Measurements from ENCODE around the gene PPP1R3G.

Gene PPP1R3G

DNA sequence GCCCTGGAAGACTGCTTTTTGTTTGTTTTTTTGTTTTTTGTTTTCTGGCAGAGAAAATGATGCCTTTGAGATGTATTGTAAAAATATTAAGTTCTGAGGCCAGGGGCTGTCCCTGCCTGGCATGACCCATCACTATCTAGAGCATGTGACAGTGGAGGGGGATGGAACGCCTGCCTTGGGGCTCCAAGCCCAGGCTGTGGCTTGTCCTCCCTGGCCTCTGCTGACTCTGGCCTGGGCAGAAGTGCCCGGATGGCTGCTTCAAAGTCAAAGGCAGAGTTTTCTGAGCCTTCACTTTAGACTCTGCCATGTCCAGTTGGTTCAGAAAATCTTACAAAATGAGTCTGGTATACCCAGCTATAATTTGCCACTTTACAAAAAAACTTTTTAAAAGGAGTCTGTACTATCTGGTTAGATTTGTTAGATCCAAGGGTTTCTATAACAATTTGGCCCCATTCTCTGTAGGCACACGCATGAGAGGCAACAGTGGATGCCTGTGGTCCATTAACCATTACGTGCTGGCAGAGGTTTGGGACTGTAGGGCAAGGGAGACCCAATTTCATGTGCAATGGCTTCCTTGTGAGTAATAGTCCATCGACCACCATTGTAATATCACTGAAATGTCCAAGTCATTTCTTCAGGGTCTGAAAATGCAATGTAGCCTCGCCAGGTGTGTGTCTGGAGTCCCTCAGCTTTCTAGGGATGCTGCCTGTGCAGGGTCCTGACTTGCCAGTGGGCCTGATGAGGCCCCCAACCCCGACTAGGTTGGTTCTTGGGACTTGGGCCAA is 8.3 kb downstream of the PPP1R3G start:
- no peak for DNase-seq (ENCODE audit: extremely low read depth in 1 of 2, low read depth in 1 of 2)

DNA sequence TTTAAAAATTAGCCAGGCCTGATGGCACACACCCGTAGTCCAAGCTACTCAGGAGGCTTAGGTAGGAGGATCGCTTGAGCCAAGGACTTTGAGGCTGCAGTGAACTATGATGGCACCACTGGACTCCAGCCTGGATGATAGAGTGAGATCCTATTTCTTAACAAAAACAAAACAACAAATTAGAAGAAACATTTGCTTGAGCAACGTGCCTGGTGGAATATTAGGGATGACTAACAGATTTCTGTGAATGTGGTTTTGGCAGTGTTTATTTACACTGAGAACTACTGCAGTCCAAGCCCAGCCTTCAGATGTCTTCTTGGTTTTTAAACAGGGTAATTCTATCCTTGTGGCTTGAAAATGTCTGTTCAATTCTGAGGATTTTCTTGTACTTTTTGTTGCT is 9.2 kb downstream of the PPP1R3G start:
- DNase-seq (ENCODE audit: extremely low read depth in 1 of 2, low read depth in 1 of 2): no peak

DNA sequence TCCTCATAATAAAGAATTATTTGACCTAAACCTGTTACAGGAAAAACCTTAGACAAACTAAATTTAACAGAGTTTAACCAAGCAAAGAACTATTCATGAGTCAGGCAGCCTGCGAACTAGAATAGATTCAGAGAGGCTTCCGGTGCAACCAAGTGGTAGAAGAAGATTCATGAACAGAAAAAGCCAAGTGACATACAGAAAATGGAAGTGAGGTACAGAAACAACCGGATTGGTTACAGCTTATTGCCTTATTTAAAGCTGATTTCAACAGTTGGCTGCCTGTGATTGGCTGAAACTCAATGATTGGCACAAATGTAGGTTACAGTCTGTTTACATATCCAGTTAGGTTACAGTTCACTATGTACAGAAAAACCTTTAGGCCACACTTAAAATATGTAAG is 10.1 kb downstream of the PPP1R3G start:
- DNase-seq (ENCODE audit: extremely low read depth in 1 of 2, low read depth in 1 of 2): no peak

DNA sequence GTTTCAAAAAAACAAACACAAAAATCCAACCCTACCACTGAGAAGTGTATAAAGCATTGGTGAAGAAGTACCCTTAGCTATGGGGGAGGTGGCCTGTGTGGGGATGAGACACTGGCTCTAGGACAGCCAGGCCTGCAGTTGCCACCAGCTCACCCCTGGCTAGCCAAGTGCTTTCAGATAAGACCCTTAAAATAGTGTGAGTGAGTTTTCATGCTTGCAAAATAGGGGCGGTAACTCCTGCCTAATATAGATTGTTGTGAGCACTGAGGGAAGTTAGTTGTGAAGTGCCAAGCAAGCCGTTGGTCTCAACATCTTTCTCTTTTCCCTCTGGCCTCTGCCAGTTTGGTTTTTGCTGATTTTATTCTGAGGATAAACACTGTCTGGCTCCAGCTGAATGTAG is 11.3 kb downstream of the PPP1R3G start:
- no peak for DNase-seq (ENCODE audit: extremely low read depth in 1 of 2, low read depth in 1 of 2)

DNA sequence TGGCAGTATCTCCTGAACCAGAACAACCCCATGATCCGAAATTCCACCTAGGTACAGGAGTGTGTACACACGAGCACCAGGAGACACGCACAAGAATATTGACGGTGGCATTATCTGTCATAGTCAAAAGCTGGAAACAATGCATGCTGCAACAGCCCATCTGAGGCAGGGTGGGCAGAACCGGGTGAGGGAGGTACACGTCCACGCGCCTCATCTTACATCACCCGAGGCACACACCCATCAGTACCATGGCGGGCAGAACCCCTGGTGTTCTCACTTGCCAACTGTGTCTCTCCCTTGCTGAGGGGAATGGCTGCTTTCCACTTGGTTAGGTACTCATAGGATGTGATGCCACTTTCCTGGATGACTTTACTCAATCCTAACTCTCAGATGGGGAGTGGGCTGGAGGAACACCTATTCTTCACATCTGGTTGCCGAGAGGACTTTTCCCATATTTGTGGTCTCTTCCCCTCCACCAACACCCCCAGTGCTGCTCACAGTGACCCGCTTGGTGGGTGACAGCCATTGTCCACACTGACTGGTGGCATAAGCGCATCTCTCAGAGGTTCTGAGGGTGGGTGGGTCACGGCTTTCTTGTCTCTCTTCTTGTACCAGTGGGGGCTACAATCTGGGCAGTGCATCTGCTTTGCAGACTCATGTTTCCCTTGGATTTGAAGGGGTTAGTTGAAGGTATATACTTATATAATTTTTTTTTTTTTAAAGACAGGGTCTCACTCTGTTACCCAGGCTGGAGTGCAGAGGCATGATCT is 13.5 kb downstream of the PPP1R3G start:
- no peak for DNase-seq (ENCODE audit: extremely low read depth in 1 of 2, low read depth in 1 of 2)

DNA sequence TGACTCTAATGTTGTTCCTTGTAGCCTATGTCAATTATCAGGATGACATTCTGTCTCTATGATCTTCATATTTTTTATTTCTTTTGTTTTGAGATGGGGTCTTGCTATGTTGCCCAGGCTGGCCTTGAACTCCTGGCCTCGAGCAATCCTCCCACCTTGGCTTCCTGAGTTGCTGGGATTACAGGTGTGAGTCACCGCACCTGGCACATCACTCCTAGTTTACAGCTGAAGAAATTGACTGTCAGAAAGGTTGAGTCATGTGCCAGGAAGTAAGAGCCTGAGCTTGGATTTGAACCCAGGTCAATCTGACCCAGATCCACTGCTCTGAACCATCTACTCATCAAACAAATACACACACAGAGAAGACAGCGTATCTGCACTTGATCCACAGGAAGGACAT is 14.4 kb downstream of the PPP1R3G start:
- no peak for DNase-seq (ENCODE audit: extremely low read depth in 1 of 2, low read depth in 1 of 2)

DNA sequence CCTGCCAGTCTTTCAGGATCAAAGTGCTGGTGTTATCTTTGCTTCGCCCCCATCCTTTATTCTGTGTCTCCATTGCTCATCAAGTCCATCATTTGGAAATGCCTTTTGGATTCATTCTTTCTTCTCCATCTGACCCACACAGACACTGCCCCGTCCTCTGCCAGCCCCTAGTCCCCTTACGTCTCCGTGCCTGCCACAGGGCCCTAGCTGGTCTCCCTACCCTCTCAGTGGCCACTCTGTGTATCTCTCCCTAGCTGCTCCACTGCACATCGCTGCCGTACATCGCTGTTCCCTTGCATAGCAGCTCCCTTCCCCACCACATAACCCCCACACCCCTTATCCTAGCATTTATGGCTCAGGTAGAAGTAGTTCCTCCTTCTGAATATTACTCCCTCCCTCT is 15.7 kb downstream of the PPP1R3G start:
- DNase-seq (ENCODE audit: extremely low read depth in 1 of 2, low read depth in 1 of 2): no peak

DNA sequence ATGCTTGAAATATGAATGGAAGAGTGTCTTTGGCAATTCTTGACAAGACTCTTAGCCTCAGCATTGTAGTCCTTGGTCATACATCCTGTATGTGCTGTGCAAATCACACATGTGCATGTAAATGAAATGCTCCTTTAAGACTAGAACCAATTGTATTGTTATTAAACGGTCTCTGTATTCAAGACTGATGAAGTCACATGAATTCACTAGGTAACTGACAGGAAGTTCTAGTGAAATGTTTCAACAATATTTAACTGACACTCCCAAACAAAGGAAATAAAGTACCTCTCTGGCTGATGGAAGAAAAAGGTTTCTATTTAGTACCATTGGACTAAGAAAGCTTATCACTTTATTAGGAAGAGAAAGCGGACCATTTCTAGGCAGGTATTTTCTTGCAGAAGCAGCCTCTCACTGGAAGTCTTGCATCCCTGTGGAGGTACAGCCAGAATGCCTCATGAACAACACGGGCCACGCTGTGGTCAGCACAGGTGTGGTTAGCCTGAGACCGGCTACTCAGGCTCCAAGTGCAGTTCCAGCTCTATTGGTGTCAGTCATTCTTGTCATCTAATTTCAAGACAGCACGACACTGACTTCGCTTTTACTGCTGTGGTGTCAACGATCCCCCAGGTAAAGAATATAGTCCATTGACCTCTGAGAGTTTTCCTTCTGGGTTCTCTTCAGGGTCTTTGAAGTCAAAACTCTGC is 17.3 kb downstream of the PPP1R3G start:
- DNase-seq (ENCODE audit: extremely low read depth in 1 of 2, low read depth in 1 of 2): no peak

DNA sequence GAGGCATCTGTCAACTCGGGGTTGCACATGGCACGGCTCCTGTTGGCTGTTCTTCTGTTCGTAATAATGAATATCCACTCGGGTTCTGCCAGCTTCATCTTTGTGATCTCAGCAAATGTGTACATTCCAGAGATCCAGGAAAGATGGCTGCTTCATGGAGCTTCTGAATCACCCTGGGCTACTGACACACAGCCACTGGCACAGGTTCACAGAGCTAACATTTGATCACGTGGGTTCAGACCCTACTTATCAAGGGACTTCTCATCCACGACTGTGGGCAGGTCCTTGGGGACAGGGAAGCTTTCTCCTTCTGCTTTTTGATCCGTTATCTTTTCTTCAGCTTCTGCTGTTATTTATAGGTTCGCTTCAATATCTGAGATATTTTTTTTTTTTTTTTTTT is 18.1 kb downstream of the PPP1R3G start:
- no peak for DNase-seq (ENCODE audit: extremely low read depth in 1 of 2, low read depth in 1 of 2)

DNA sequence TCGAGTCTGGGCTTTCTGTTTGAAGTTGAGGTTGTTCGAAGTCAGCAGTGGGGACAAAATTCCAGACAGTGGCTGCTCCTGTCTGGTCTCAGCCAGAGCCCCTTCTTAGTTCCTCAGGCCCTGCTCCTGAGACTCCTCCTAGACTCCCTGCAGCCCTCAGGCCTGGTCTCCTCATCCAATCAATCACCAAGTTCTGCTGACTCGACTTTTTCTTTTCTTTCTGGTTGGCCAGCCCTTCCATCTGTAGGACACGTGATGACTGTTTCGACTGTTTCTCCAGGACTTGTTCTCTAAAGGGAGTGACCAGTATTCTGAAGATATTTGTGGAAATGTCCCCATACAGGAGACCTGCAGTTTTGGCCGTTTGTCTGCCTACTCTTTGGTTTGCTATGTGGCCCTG is 19.5 kb downstream of the PPP1R3G start:
- DNase-seq (ENCODE audit: extremely low read depth in 1 of 2, low read depth in 1 of 2): no peak

DNA sequence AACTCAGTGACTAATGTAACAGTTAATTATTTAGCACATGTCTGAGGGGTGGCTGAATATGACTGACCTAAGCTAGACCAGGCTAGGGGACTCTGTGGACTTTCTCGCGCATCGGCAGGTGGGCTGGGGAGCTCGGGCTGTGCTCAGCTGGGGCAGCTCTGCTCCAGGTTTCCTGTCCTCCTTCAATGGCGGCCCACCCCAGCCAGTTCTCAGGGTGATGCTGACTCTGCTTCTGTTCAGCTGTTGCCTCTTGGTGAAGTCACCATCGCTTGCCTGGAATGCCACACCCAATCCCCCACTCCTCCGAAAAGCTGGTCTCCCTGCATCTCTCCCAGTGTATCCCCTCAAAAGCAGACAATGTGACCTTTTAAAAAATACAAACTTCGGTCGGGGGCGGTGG is 20.0 kb downstream of the PPP1R3G start:
- DNase-seq (ENCODE audit: extremely low read depth in 1 of 2, low read depth in 1 of 2): no peak

DNA sequence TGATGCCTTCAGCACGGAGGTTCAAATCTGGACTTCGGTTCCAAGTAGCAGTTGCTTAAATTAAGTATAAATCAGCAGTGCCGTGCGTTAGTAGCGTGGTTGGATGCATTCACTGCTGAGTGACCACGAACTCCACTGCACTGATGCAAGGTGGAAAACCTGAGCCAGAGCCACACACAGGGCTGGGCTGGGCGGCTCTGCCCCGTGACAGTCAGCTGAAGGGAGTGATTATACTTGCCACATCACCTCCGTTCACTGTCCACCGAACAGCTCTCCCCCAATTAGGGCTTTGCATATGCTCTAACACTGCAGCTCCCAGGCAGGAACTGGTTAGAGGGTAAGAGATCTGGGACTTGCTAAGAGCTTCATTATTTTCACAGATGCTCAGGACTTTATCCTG is 22.2 kb downstream of the PPP1R3G start:
- no peak for DNase-seq (ENCODE audit: extremely low read depth in 1 of 2, low read depth in 1 of 2)

DNA sequence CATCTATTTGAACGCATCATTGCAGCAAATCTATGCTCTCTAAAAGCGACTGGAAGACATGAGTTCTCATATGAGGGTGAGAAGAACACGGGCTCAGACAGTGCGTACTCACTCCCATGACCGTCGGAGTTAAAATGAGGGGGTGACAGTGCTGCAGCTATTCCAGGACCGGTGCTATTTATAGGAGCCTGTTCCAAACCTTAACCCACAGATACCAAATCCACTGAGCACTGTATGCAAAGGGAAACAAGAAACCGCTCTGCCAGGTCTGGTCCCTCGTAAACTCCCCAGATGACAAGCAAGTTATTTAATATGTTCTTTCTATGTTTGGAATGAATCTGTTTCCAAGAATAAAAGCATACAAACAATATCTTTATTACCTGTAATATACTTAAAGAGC is 22.9 kb downstream of the PPP1R3G start:
- no peak for DNase-seq (ENCODE audit: extremely low read depth in 1 of 2, low read depth in 1 of 2)

DNA sequence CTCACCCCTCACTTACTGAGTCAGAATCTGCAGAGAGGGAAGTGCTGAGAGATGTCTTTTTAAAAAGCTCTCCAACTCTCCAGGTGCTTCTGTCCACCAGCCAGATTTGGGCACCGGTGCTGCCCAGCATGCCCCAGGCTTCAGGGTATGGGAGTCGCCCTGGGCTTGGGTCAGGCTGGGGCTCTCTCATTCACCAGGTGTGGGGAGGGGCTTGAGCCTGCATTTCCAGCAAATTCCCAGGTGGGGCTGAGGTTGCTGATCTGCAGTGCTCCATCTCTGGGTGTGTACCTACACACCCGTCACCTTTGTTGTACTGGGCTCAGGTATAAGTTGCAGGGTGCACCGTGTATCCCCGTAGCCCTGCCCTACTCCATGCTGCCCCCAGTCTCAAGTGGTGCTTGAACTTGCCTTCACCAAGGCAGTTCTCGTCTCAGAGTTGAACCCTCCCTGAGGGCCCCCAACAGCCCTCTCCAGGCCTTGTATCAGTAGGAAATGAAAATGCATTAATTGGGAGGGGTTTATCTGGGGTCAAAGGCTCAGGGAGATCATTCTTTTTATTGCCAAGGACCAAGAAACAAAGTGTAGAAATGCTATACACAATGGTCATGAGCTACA is 23.5 kb downstream of the PPP1R3G start:
- no peak for DNase-seq (ENCODE audit: extremely low read depth in 1 of 2, low read depth in 1 of 2)

DNA sequence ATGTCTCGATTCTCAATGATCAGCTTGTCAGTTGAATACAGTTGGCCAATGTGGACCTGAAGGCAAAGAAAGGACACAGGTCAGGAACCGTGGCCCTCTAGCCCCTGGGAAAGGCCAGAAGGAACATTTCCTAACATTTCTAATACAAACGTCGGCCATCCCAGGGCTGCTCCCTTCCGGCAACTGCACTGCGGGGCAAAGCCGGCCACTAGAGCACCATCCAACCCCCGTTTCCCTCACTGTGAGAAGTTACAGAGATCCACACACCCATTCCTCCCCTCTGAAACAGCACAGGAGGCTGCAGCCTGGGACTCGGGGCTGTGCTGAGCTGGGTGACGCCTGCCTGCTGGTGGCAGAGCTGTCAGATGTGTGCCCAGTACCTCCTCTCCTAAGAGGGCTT is 24.3 kb downstream of the PPP1R3G start:
- DNase-seq (ENCODE audit: extremely low read depth in 1 of 2, low read depth in 1 of 2): no peak

DNA sequence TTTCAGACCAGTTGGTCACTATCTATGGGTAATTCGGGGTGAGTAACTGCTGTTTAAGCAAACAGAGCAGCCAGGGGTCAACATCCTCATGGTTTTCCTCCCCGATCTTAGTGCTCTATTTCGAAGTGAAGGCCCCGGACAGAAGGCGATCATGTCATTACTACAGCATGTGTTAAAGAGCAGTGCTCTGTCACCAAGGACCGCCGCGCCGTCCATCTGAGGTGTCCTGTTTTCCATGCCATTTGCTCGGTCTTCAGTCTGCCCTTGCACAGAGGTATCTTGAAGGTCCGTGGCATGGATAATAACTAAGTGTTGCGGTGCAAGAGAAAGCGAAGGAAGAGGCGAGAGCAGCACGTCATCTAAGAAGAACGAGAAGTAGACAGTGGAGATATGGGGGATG is 25.1 kb downstream of the PPP1R3G start:
- no peak for DNase-seq (ENCODE audit: extremely low read depth in 1 of 2, low read depth in 1 of 2)

DNA sequence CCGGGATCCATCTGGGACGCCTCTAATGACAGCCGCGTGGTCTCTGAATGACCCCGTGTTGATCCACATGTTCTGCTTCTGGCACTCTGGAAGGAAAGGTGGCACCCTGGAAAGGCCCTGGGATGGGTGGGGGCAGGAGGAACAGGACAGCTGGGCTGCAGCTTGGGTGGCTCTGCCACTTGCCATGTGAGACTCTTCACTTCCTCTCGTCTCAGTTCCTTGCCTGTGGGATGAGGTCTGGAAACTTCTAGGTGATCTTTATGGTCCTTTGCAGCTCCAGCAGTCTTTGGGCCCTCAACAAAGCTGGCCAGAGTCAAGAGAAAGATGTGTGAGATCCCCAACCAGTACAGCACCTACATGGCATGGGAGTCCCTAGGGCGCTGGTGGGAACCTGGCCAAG is 26.5 kb downstream of the PPP1R3G start:
- no peak for DNase-seq (ENCODE audit: extremely low read depth in 1 of 2, low read depth in 1 of 2)

DNA sequence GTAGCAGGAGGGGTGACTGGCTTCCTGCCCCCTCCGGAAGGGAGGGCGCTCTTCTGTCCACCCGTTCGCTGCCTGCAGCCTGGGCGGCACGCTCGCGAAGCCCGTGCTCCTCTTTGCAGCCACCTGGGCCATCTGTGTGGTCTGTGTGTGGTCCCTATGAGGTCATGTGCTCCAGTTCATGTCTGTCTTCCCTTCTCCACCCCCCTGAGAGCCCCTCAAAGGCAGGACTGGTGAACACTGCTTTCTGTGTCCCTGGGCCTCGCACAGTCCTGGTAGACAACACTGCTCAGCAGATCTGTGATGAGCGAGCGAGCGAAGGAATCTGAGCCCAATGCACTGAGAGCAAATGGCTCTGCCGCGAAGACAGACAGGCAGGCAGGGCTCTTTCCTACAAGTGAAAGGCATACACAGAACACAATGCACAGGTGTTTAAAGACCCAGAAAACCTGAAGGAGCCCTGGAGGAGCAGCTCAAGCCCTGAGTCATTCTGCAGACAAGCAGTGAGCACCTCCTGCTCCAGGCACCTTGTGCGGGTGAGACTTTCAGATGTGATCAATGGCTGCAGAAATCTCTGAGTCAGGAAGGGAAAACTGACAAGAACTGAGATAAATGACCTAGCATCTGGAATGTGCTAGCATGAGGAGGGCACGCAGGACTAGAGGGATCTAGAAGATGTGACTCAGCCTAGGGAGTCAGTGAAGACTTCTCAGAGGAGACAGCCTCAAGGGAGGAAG is 27.1 kb downstream of the PPP1R3G start:
- no peak for DNase-seq (ENCODE audit: extremely low read depth in 1 of 2, low read depth in 1 of 2)

DNA sequence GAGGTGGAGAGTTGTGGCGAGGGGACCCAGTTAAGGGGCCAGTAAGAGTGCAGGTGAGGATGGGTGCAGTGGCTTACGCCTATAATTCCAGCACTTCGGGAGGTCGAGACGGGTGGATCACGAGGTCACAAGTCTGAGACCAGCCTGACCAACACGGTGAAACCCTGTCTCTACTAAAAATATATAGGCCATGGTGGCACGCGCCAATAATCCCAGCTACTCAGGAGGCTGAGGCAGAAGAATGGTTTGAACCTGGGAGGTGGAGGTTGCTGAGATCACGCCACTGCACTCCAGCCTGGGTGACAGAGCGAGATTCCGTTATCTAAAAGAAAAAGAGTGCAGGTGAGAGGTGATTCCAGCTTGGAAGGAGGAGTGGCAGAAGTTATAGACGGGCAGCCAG is 28.0 kb downstream of the PPP1R3G start:
- no peak for DNase-seq (ENCODE audit: extremely low read depth in 1 of 2, low read depth in 1 of 2)

DNA sequence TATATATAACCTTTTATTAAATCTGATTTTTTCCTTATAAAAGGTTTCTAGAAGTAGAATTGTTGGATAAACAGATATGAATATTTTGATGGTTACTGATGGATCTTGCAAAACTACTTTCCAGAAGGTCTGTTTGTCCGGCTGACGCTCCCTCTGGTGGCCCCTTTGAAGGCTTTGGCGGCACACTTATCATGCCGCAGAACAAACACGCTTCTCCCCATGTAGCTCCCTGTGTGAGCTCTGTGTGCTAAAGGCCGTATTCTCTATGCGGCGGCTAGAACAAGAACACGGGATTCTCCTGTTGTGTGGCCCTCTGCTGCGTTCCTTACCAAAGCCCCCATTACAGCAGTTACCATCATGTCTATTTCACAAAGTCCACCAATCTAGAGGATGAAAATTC is 30.0 kb downstream of the PPP1R3G start:
- no peak for DNase-seq (ENCODE audit: extremely low read depth in 1 of 2, low read depth in 1 of 2)
